GM21515 (cell line): ENCODE results near the gene PPCS.
A peak's percentile ranks its signal among the peaks of the same experiment; 100 is the strongest.

Source experiments
- ATAC-seq: cut with Tn5 transposase; IDR thresholded peaks from one replicate; pipeline ENCODE4 v1.9.1; 2021; ENCODE audit not compliant: unreplicated experiment

Gene PPCS

DNA sequence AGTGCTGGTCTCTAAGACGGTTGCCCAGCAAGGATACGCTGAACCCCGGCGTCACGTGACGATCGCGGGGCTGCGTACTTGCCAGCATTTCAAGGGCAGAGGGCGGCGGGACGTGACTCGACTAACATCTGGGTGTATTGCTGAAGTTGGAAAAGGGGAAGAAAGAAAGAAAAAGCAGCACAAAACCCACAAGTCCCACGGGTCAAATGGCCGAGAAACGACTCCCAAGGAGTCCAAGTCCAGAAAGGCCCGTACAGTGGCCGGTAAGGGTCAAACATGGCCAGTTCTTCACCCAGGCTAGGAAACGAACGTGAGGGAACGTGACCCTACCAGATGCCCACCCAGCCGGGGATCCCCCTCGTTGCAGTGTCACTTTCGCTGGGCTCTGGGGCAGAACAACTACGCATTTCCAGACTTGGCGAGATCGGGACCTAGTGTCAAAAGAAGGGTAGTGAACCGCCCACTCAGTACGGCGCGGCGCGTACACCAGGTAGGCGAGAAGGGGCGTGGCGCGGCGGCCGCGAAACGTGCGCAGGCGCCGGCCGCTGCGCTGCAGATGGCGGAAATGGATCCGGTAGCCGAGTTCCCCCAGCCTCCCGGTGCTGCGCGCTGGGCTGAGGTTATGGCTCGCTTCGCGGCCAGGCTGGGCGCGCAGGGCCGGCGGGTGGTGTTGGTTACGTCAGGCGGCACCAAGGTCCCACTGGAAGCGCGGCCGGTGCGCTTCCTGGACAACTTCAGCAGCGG, at the start of gene PPCS, which contains the start of gene ZMYND12:
TSS of gene PPCS (plus strand) at position 534 of the 744 bp plus-strand sequence. CDS start at position 557, 23 bp downstream.
TSS of gene ZMYND12 (minus strand) at position 13 of the 744 bp plus-strand sequence. CDS start 25 bp downstream, outside the sequence.
- ATAC-seq, result peak; percentile 81

DNA sequence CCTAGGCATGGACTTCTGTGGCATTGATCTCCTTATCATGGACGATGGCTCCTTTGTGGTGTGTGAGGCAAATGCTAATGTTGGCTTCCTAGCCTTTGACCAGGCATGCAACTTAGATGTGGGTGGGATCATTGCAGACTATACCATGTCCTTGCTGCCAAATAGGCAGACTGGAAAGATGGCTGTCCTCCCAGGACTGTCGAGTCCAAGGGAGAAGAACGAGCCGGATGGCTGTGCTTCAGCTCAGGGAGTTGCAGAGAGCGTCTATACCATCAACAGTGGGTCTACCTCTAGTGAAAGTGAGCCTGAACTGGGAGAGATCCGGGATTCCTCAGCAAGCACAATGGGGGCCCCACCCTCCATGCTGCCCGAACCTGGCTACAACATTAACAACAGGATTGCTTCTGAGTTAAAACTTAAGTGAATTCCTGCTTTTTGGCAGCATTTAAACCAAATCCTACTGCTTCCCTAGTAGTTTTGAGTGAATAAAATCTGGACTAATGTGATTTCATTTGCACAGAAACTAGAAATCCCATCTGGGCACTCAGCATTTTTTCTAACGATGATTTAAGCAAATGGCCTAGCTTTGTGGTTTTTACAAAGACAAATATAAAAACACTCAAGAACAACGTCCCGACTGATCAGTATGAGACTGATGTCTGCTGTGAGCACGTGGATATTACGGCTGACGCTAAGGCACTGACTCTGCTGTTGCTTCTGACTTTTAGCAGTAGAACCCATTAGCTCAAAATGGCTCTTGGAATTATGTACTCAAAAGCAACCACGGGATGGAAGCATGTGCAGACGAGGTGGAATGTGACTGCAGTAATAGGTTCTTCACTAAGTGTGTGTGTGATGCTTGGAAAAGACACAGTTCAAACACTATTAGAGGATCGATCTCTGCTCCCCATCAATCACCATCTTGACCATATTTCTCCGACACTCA, 41.5 kb upstream of the PPCS start:
- no peak for ATAC-seq

DNA sequence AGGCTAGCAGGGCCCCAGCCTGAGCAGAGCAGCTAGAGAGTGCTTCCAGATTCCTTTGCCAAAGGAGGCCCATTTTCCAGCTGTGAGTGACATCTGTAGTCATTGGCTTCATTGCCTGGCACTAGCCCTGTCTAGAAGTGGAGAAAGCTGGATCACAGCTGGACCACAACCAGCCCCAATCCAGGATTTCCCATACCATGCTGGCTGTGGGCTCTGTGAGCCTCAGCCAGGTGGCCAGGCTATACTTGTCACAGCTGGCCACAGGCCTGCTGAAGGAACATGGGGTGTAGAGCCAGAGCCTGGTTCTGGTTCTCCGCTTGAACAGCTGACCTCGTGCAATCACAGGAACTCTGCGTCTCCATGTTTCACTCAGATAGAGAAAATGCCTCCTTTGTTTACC, 39.2 kb upstream of the PPCS start:
- ATAC-seq, result no peak

DNA sequence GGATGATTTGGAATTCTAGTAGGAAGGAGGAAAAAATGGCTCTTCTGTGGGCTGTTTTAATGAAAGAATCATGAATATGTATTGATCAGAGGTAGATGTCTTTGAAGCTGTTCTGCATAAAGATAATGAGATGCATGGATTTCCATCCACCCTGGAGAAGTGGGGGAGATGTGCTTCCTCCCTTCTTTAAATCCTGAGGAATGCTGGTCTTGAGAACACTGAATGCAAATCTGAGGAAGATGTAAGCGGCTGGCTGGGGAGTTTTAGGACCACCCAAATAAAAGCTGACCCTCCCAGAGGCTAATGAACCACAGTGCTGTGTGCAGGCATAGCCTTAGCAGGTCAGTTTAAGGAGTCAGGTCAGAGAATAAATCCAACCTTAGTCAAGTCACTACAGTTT, 37.8 kb upstream of the PPCS start:
- ATAC-seq, result no peak

DNA sequence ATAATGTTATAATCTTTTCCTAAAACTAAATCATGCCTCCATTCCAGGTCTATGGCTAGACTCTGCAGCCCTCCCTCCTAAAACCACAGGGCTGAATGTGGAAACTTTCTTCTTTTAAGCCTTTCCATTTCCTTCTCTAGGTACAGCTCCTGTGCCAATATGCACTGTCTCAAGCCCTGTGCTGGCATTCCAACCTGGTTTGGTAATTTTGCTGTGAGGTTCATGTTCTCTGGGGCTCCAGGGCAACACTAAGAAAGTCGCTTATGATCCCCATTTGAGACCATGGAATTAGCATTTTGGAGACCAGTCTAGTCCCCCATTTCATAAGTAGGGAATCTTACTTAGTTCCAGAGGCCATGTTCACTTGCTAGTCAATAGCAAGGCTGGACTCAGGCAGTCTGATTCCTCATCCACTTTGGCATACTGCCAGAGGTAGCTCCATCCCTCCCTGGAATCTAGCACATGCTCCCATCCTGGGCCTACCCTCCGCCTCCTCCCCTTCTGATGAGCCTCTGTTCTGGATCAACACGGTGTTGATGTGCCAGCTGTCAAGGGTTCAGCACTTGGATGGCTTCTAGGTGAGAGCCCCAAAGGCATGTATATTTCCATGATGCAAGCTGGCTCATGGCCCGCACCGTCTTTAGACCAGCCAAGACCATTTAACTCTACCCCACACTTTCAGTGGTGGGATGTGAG, 37.1 kb upstream of the PPCS start:
- no peak for ATAC-seq

DNA sequence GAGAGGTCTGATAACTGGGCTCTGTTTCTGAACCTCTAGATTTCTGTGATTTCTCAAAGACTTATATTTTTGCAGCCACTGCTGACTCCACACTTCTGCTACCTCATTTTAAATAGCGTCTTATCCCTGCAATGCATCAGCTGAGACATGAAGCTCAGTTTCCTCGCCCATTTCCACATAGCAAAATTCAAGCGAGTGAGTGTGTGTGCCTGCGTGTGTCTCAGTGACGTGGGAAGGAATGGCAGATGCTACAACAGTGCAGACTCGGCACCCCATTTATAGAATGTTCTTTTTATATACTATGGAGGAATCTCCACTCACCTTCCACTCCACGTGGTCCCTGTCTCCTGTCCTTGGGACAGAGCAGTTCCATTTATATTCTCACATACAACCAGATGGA, 36.2 kb upstream of the PPCS start:
- ATAC-seq, result no peak

DNA sequence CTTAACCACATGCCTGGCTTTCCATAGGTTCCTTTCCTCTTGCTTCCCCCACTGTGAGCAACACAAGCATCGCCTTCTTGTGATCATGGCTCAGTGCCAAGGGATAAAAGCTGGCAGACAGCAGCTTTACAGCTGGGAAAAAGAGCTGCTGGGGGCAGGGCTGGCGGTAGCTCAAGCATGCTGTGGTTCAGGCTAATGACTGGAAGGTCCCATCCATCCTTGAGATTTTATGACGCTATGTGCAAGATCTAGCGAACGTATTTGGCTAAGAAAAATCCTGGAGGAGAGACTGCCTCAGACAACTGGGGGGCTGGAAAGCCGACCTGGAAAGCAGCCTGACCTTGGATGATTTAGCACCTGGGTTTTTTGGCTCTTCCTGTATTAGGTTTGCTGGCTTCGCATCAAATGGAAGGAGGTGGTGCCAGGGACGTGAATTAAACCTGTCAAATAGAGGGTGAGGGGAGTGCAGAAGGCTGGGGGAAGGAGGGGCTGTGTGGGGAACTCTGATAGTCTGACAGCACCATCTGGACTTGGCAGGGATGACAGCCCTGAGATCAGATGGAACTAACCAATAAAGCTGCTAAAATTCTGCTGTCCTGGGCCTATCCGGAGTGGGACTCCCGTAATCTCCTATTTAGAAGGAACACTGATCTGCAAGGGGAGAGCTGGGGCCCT, 35.3 kb upstream of the PPCS start:
- ATAC-seq, result no peak

DNA sequence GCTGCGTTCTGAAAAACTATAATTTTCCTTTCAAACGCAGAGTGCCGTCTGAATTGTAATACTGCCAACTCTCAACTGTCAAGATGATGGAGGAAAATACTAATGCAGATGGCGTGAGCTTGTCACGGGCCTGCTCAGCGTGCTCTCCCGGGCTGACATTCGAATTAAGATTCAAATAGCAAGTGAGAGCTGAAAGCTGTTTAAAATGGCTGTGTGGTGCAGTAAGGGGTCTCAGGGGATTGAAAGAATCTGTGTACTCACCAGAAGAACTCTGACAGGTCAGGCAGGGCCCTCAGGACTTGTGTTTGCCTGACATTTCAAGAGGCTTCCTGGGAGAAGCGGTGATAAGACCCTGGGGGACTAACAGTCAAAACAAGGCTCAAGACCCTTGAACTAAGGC, 33.6 kb upstream of the PPCS start:
- ATAC-seq, result no peak

DNA sequence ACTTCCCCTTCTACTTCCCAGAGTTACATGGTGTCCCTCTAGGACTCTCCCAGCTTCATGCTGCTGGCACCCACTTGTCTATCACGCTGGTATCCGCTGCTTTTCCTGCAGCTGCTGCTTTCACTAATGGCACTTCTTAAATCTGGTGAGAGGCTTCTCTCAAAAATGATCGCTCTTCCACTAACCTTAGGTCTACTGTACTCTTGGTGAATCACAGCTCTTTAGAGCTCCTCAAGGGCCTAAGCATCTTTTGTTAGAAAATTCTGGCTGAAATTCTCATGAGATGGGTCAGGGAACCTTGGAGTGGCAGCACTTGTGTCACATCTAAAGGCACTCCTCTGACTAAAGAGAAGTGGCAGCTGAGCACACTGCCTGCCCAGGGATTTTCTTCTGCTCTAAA, 32.7 kb upstream of the PPCS start:
- no peak for ATAC-seq

DNA sequence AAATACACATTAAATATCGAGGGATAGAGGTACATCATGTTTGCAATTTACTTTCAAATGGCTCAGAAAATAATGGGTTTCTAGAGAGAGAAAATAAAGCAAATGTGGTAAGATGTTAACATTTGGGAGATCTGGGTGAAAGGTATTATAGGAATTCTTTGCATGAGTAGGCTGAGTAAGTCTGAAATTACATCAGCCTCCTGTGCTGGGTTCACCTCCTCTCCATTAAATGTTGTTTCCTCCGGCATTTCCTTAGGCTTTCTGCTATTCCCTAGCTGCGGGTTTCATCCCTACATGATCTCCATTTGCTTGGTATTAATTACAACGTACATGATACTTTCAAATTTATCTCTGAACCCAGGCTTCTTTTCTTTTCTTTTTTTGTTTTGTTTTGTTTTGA, 32.1 kb upstream of the PPCS start:
- ATAC-seq, result no peak

DNA sequence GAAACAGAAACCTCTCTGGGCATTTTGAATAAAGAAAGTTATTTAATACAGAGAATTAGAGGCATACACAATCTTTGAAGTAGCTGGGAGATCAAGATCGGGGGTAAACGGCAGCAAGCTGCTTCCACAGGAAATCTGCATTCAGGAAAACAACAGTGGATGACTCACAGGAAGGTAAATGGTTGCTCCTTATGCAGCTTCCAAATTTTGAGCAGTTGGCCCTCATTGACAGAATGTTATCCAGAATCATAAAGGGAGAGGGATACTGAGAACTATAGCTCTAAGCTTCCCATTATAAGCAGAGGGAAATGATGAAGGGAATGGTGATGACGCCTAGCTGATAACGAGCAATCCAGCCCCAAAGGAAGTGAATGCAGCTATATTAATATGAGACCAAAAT, 29.1 kb upstream of the PPCS start:
- no peak for ATAC-seq

DNA sequence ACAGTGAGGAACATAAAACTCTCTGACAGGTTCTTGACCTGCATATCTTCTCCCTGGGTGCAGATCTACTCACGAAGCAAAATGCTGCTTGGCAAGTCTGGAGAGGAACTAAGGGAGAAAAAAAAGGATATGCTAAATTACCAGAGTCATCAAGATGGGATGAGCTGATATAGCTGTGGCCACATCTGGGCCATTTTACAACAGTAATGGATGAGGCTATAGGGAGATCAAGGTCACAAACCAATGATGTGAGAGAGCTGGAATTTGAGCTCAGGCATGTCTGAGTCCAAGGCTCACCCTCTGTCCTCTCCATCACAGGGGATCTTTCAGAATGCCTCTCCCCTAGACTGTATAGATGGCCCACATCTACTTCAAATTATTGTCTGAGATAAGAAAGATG, 26.7 kb upstream of the PPCS start:
- ATAC-seq, result no peak

DNA sequence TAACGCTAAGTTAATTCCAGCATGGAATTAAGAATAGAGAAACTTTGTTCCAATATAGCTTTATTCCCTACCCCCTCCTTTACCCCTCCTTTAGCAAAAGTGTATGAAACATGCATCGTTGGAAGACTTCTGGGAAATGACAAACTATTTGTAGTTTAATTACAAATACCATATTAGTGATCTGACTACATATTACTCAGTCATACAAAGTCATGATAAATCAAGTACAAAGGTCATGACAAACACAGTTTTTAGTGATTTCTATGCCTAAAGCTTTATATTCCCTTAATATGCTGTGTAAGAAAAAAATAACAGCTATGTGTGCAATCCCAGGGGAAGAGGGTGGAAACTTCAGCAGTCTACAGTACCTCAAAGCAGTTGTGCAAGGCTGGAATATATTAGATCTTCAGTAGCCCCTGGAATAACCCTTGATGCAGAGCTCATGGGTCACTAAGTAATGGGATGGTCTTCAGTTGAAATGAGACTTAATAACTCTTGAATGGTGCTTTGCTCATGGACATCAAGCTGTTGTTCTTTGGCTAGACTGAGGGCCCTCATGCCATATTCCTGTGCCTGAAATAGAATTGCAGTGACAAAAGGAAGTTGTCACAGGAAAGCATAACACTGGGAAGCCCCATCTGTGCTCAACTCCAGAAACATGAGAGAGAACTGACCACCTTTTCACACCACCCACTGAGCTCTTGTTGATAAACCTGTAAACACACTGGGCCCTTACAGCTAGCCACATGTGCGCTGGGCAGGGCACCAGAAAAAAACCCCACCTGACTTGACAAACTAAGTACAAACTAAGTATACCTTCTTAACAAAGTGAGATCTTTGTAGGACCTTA, 25.8 kb upstream of the PPCS start:
- no peak for ATAC-seq

DNA sequence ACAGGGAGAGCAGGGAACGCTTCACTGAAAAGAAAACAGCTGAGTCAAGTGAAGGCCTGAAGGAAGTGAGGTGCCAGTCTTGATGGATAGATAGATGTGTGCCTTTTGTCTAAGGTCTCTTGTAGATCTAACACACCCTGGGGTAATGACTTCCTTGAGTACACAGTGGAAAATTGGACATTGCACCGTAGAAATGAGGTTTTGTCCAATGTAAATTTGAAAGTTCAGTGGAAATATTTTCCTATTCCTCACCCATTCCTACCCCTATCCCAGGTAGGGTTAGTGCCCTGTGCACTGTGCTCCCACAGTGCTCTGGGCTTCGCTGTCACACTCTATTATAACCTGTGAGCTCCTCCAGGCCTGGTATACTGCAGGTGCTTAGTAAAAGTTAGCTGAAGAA, 24.8 kb upstream of the PPCS start:
- ATAC-seq, result no peak

DNA sequence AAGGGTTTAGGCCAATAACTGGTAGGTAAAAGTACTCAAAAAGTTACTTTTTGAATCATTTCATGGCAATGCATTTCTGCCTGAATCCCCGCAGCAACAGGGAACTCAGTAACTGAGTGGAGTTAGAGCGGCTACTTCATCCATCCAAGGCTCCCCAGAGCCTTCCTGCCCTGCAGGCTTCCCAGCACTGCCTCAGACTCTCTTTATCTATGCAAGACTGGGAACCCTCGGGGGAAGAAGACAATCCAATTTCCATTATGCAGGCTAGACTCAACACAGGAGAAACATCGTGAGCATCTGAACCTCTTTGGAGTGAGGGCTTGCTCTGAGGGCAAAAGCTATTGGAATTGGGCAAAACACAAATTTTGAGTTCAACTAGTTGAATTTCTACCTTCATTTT, 23.6 kb upstream of the PPCS start:
- no peak for ATAC-seq

DNA sequence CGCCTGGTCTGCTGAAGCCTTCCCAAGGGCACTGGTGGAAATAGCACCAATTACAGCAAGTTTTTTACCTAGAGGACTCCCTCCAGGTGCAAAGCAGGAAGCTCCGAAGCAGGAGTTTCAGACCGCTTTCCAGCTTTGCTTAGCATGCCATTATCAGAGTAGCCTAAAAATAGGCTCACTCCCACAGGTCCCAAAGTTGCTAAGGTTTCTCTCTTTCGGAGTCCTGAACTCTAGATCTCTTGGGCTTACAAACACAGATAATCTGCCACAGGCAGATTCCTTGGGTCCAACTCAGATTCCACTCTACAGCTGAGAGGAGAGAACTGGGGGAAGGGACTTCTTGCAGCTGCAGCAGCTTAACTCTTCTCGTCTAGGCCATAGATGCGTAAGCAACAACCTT, 23.0 kb upstream of the PPCS start:
- no peak for ATAC-seq

DNA sequence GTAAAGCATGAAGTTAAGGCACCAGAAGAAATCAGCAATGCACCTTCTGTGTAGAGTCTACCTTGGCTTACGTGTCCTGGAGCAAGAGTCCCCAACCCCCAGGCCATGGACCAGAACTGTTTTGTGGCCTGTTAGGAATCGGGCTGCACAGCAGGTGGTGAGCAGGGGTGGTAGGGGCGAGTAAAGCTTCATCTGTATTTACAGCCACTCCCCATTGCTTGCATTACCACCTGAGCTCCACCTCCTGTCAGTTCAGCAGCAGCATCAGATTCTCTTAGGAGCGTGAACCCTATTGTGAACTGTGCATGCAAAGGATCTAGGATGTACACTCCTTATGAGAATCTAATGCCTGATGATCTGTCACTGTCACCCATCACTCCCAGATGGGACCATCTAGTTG, 22.0 kb upstream of the PPCS start:
- no peak for ATAC-seq

DNA sequence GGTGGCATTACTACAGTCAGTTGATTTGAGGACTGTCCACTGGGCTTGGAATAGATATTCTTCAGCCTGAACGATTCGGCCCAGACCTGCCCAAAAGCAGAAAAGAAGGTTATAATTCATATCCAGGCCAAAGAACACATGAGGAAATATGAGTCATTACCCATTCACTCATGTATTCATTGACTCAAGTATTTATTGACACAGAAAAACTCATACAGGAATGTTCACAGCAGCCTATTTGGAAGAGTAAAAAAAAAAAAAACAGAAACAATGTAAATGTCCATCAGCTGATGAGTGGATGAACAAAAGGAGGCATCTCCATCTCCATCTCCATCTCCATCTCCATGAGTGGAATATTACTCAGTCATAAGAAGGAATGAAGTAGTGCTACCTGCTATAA, 16.4 kb upstream of the PPCS start:
- ATAC-seq, result no peak

DNA sequence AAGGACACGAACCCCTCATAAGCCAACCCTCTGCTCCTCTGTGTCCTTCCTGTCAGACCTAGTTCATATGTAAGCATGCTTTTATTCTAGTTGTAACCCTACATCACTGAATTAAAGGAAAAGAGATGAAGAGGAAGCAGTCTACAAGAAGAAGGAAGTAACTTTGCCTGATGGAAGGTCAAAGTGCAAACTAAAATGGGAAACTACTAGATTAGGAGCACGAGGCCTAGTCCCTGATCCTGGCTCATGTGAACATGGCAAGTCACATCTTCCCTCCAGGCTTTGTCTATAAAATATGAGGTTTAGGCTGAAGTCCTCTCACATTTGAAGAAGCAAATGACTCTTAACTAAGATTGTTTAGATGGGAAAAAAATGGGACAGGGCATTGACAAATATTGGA, 13.7 kb upstream of the PPCS start:
- ATAC-seq, result no peak

DNA sequence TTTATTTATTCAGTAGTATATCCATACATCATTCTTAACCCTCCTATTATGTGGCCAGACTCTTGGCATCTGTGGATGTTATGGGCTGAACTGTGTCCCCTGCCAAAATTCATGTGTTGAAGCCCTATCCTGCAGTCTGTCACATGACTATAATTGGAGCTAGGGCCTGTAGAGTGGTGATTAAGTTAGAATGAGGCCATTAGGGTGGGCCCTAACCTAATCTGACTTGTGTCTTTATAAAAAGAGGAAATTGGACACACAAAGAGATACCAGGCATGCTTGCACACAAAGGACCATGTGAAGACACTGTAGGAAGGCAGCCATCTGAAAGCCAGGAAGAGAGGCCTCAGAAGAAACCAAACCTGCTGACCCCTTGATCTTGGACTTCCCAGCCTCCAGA, 7.1 kb upstream of the PPCS start:
- no peak for ATAC-seq
